Esophagus muscularis mucosa (tissue), 4 donors: Measurements from ENCODE around the gene RAE1. TPM values are rescaled to one million over a fixed set of nuclear protein-coding genes. Genes with fewer than 3 reads are reported as not detected.

ENCODE experiments used
- DNase-seq: peaks from one replicate; pipeline ENCODE4 v3.0.0-alpha.2; 2017; ENCODE audit errors: extremely low spot score
- H3K27ac ChIP-seq, 4 donors: fragments of 200-600 bp; sonication (generic); replicated peaks in 1 of 4; 1 replicate in 3 of 4; 2 replicates in 1 of 4; pipeline ENCODE4 v1.5.1; 2016 to 2019; ENCODE audit warnings: mild to moderate bottlenecking in 1 of 4
- H3K27me3 ChIP-seq, 4 donors: fragments of 200-600 bp; sonication (generic); one replicate each; pipeline versions ENCODE4 v1.5.1 to v1.6.0; 2016 to 2019
- H3K36me3 ChIP-seq, 4 donors: fragments of 200-600 bp; sonication (generic); one replicate each; pipeline ENCODE4 v1.5.1; 2016 to 2019
- H3K4me1 ChIP-seq, 4 donors: fragments of 200-600 bp; sonication (generic); one replicate each; pipeline ENCODE4 v1.5.1; 2016 to 2019
- H3K4me3 ChIP-seq, 4 donors: fragments of 200-600 bp; sonication (generic); 1 replicate in 2 of 4; 2 replicates in 2 of 4; pipeline ENCODE4 v1.5.1; 2016 to 2019; ENCODE audit warnings: mild to moderate bottlenecking in 4 of 4, moderate library complexity in 1 of 4
- H3K9me3 ChIP-seq, 4 donors: fragments of 200-600 bp; sonication (generic); 1 replicate in 3 of 4; 2 replicates in 1 of 4; pipeline ENCODE4 v1.5.1; 2016 to 2019
- EP300 ChIP-seq: sonication (generic); formaldehyde crosslinking; IDR thresholded peaks from one replicate; pipeline ENCODE4 v1.6.1; 2017; ENCODE audit warnings: antibody characterized with exemption
- POLR2A ChIP-seq: fragments of 450-650 bp; IDR thresholded peaks from one replicate; pipeline ENCODE4 v1.6.1; 2017; ENCODE audit warnings: antibody characterized with exemption, moderate library complexity, mild to moderate bottlenecking, low read depth
- POLR2AphosphoS5 ChIP-seq, 2 donors: sonication (generic); formaldehyde crosslinking; IDR thresholded peaks; one replicate each; pipeline ENCODE4 v1.6.1; 2017; ENCODE audit warnings: antibody characterized with exemption in 2 of 2
- whole genome bisulfite sequencing: methylation state at CpG from one replicate; pipeline ENCODE4 v1.1.5; 2018; 5-methylcytosine and 5-hydroxymethylcytosine counted together
- intact Hi-C: fragments of 100-400 bp; cut with DNase I; formaldehyde crosslinking; loops from one replicate; pipeline ENCODE4 v1.15.1; 2023
- total RNA-seq, 4 donors: library from RNA; depleted of rRNA; stranded (reverse); fragments of >200 nt; gene quantifications; one replicate each; pipeline versions ENCODE4 v1.1.0 to v1.2.1, GENCODE V29; 2016
- TF ChIP-seq, protein P1 (sequence below), 3 experiments: fragments of 200-600 bp in 2 of 3; fragments of 450-650 bp in 1 of 3; sonication (generic) in 2 of 3; IDR thresholded peaks; one replicate each; pipeline ENCODE4 v1.5.1; 2017 to 2019; ENCODE audit warnings: antibody characterized with exemption in 3 of 3, mild to moderate bottlenecking in 2 of 3, moderate library complexity in 1 of 3

RAE1 gene
- total RNA-seq, 4 donors from 2014 or later: 15.0 to 24.1 (median 21.5) TPM

DNA sequence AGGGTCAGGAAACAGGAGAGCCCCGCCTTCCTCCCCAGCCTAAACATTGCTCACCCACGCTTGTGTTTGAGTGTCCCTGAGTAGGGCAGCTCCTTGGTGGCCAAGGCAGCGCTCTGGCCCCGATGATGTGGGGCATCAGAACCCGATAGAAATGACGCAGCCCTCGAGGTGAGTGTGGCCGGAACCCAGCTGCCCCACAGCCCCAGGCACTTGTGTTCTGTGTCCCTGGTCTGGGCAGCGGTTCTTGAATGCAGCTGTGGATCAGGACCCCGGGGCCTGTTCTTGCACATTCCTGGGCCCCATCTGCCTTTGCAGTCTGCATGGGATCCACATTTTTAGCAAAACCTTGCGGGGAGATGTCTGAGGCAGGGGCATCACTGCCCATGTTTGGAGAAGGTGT is 53.0 kb downstream of the RAE1 start:
- Histone ChIP-seq H3K27ac (peak overlapping the region; percentile 93 to 95 (median 94)), H3K9me3 (no peaks in the 10 kb centered on the region), H3K27me3 (no peaks in the 10 kb centered on the region), H3K4me3 (no peak overlapping the region), H3K4me1 (peaks cover 61 to 100% (median 100%) of the 10 kb centered on the region in 4 donors), H3K36me3 (peaks cover 25 to 88% (median 76%) of the 10 kb centered on the region in 4 donors)
- intact Hi-C loops: no loop called here
- no peak for DNase-seq
- TF ChIP-seq, protein P1, sequence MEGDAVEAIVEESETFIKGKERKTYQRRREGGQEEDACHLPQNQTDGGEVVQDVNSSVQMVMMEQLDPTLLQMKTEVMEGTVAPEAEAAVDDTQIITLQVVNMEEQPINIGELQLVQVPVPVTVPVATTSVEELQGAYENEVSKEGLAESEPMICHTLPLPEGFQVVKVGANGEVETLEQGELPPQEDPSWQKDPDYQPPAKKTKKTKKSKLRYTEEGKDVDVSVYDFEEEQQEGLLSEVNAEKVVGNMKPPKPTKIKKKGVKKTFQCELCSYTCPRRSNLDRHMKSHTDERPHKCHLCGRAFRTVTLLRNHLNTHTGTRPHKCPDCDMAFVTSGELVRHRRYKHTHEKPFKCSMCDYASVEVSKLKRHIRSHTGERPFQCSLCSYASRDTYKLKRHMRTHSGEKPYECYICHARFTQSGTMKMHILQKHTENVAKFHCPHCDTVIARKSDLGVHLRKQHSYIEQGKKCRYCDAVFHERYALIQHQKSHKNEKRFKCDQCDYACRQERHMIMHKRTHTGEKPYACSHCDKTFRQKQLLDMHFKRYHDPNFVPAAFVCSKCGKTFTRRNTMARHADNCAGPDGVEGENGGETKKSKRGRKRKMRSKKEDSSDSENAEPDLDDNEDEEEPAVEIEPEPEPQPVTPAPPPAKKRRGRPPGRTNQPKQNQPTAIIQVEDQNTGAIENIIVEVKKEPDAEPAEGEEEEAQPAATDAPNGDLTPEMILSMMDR (IDR thresholded peaks at IDR 0.05): no peak
- no peak for TF ChIP-seq POLR2A
- TF ChIP-seq EP300: no peak
- TF ChIP-seq POLR2AphosphoS5 (IDR thresholded peaks at IDR 0.05): peak in 1 of 2 donors; percentile 24
- WGBS: 85% methylated on average over 4 of the region's 11 CpGs

DNA sequence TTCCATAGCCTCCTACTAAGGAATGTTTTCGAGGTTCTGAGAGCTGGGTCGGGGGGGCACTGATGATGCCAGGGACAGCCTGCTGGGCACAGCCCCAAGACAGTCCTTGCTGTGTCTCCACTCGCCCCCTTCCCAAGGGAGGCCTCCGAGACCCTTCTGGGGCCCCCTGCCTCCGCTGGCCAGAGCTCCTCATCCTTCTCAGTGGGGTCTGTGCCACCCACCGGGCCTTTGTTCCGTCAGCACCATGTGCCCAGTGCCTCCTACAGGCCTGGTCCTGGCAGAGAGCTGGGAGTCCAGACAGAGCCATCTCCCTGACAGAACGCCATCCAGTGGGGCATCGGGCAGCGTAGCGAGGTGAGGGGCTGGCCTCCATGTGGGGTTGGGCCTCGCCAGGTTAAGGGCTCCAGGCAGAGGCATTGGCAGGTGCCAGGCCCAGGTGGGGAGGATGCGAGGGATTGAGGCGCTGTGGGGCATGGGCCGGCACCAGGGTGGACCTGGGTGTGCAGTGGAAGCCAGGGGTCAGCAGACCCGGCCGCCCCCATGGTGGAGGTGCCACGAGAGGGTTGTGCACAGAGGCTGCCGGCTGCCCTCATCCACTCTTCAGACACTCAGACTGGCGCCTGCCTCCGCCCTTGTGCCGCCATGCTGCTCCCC is 53.5 kb downstream of the RAE1 start:
- intact Hi-C loops: loop anchor here (5.0 kb wide), 1 partner anchor 38 kb away; no protein-coding TSS in a partner anchor
- no peak for DNase-seq
- 87% methylated on average over 13 of the region's 22 CpGs for WGBS

DNA sequence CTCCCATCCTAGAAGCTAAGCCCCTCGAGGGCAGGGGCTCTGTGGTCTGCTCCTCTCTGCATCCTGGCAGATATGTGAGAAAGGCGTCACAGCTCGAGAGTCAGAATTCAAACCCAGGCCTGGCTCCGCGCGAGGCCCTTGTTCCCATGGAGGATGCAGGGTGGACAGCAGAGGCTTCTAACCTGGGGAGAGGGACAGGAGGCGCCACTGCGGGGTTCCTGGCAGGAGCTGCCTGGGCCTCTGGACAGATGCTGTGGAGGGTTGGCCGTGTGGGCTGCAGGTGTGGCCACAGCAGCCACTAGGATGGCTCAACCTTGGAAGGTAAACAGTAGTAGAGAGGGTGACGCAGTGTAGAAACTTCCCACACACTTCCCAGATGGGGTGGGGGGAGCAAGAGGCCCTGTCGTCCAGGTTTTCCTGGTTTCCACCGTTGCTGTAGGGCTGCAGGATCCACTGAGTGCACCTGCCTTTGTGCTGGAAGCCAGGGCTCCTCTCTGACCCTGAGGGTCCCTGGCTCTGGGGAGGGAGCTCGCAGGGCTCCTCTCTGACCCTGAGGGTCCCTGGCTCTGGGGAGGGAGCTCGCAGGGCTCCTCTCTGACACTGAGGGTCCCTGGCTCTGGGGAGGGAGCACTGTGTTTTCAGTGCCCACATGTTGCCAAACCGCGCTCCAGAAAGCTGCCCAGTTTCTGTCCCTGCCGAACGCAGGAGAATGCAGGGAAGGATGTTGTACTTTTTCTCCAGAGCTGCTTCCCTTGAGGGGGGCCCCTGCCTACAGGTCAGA is 54.4 kb downstream of the RAE1 start:
- DNase-seq: no peak
- Histone ChIP-seq H3K27ac (peak overlapping the region; percentile 93 to 95 (median 94)), H3K27me3 (no peaks in the 10 kb centered on the region), H3K9me3 (no peaks in the 10 kb centered on the region), H3K4me1 (peaks cover 52 to 100% (median 99%) of the 10 kb centered on the region in 4 donors), H3K4me3 (no peak overlapping the region), H3K36me3 (peaks cover 25 to 91% (median 82%) of the 10 kb centered on the region in 4 donors)
- TF ChIP-seq POLR2AphosphoS5 (IDR thresholded peaks at IDR 0.05) (no peak), POLR2A (no peak), EP300 (no peak)
- TF ChIP-seq, protein P1 (IDR thresholded peaks at IDR 0.05): no peak
- WGBS: 65% methylated on average over 10 of the region's 18 CpGs
- intact Hi-C loops: loop anchor here (5.0 kb wide), 1 partner anchor 37 kb away; no protein-coding TSS in a partner anchor

More for the DNA sequence above, 53.5 kb downstream of the RAE1 start:
- H3K27me3 ChIP-seq: no peaks in the 10 kb centered on the region
- no peak overlapping the region for H3K4me3 ChIP-seq
- no peaks in the 10 kb centered on the region for H3K9me3 ChIP-seq
- H3K27ac ChIP-seq: peak overlapping the region; percentile 93 to 95 (median 94)
- no peak for TF ChIP-seq POLR2AphosphoS5 (IDR thresholded peaks at IDR 0.05)
- TF ChIP-seq, protein P1 (IDR thresholded peaks at IDR 0.05): no peak
- TF ChIP-seq EP300: no peak
- no peak for TF ChIP-seq POLR2A
- peaks cover 56 to 100% (median 100%) of the 10 kb centered on the region in 4 donors for H3K4me1 ChIP-seq
- H3K36me3 ChIP-seq: peaks cover 25 to 93% (median 82%) of the 10 kb centered on the region in 4 donors

DNA sequence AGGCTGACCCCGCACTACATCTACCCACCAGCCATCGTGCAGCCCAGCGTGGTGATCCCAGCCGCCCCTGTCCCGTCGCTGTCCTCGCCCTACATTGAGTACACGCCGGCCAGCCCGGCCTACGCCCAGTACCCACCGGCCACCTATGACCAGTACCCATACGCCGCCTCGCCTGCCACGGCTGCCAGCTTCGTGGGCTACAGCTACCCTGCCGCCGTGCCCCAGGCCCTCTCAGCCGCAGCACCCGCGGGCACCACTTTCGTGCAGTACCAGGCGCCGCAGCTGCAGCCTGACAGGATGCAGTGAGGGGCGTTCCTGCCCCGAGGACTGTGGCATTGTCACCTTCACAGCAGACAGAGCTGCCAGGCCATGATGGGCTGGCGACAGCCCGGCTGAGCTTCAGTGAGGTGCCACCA is 56.5 kb downstream of the RAE1 start:
- Histone ChIP-seq H3K4me3 (no peak overlapping the region), H3K27me3 (no peaks in the 10 kb centered on the region), H3K9me3 (no peaks in the 10 kb centered on the region), H3K4me1 (peaks cover 38 to 96% (median 92%) of the 10 kb centered on the region in 4 donors), H3K36me3 (peaks cover 22 to 75% (median 68%) of the 10 kb centered on the region in 4 donors), H3K27ac (peak overlapping the region; percentile 93 to 95 (median 94))
- TF ChIP-seq POLR2A: no peak
- no peak for TF ChIP-seq POLR2AphosphoS5 (IDR thresholded peaks at IDR 0.05)
- no peak for TF ChIP-seq EP300
- TF ChIP-seq, protein P1 (IDR thresholded peaks at IDR 0.05): no peak
- WGBS: 81% methylated on average over 19 of the region's 29 CpGs
- intact Hi-C loops: loop anchor here (5.0 kb wide), 1 partner anchor 35 kb away; no protein-coding TSS in a partner anchor
- DNase-seq: no peak
